Stomach (tissue), 4 donors: ENCODE results near the gene LYPD6B.

Experiments
- CTCF ChIP-seq, 7 experiments: fragments of 450-650 bp in 4 of 7; fragments of 200-600 bp in 3 of 7; sonication (generic) in 3 of 7; IDR thresholded peaks; one replicate each; pipeline ENCODE4 v1.5.1; 2016 to 2019; ENCODE audit warnings: antibody characterized with exemption in 7 of 7, control low read depth in 2 of 7, mild to moderate bottlenecking in 1 of 7
- EP300 ChIP-seq: sonication (generic); formaldehyde crosslinking; IDR thresholded peaks from one replicate; pipeline ENCODE4 v1.6.1; 2017; ENCODE audit warnings: antibody characterized with exemption
- POLR2A ChIP-seq, 4 donors: fragments of 450-650 bp; IDR thresholded peaks; one replicate each; pipeline ENCODE4 v1.6.1; 2016; ENCODE audit warnings: antibody characterized with exemption in 4 of 4, control low read depth in 2 of 4, mild to moderate bottlenecking in 1 of 4, moderate library complexity in 1 of 4
- POLR2AphosphoS5 ChIP-seq, 3 donors: sonication (generic); formaldehyde crosslinking; IDR thresholded peaks; one replicate each; pipeline ENCODE4 v1.6.1; 2016; ENCODE audit warnings: antibody characterized with exemption in 3 of 3

GRCh38 chr2:149152469-149152953 lies 114.0 kb downstream of the LYPD6B start:
- TF ChIP-seq POLR2A (IDR thresholded peaks at IDR 0.05), result no peak
- TF ChIP-seq CTCF (IDR thresholded peaks at IDR 0.05), result no peak
- TF ChIP-seq POLR2AphosphoS5 (IDR thresholded peaks at IDR 0.05), result no peak
- TF ChIP-seq EP300, result no peak
